Measurements from ENCODE around the gene CYP27C1.
"Not testable (repeated sequence)": the region's sequence is repeated elsewhere in the genome, so short reads cannot be mapped to it uniquely, and the experiment has no call there.

CYP27C1 gene

DNA sequence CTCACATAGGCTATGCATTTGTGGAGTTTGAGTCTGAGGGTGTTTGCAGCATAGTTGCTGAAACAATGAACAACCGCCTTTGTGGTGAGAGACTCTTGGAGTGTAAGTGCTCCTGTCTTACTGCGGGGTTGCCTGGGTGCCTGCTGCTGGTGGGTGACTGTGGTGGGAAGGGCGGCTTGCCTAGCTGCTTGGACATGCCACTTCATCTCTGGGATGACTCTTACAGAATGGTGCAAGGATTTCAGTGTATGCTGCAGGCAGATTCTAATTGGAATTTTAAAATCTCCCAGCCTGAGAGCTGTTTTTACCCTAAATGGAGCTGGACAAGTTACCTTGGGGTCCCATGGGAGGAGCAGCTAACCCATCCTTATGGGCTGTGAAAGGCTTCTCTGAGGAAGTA is 50.1 kb downstream of the CYP27C1 start:
- DNase-seq (ENCODE audit: low read depth) = no peak

DNA sequence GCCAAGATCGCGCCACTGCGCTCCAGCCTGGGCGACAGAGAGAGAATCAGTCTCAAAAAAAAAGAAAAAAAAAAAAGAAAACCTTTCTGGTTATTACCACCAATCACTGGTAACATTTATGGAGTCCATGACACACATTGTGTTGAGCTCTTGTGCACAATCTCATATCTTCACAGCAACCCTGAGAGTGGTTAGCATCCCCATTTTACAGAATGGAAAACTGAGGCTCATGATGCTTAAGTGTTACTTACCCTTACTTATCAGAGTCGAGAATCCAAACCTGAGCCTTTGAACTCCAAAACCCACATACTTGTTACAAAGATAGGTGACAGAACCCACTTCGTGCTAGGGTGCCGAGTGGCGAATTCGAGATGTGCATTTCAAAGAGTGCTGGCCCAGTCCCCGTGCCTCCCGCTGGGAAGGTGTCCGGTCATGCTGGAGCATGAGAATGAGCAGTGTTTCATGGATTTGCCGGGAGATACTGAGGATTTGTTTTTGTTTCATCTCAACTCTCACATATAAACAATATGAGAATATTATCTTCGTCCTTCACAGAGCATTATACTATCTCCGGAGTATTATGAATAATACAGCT is 50.9 kb downstream of the CYP27C1 start:
- no peak for DNase-seq (ENCODE audit: low read depth)

DNA sequence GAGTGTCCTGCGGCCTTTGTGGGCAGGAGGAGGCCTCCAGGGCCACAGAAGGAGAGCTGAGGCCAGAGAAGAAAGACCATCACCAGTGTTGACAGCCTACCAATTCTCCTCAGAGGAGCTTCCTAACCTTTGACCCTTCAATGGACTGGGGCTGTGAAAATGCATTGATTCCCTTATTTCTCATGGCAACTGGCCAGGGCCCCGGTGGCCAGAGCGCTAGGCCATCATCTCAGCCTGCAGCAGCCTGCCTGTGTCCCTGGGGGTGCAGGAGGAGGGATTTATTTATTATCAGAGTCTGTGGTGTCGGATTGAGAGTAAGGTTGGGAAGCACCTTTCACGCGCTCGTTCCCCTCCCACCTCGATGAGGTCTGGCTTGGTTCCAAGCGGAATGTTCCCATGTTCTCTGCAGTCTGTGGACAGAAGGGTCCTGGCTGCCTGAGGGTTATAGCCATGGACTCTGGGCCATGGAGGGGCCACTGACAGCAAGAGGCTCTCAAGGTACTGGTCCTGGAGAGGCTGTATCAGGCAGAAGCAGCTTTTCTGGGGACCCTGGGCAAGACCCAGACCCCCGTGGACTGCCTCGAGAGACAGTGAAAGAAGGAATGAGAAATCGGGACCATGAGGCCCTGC is 53.8 kb downstream of the CYP27C1 start:
- no peak for DNase-seq (ENCODE audit: low read depth)

DNA sequence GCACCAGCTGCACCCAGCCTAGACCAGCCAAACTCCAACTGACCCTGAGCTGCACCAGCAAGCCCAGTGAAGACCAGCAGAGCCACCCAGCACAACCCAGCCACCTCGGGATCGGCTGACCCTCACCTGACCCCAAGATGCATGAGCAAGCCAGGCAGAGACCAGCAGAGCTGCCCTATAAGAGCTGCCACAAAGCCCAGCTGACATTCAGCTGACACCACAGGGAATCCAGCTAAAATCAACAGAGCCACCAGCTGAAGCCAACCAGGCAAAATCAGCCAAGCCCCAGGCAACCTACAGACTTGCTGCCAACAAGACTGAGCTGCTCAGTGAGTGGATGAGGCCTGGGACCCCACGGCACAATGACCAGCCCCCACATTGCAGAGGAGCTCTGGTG is 54.6 kb downstream of the CYP27C1 start:
- DNase-seq (ENCODE audit: low read depth) = no peak

DNA sequence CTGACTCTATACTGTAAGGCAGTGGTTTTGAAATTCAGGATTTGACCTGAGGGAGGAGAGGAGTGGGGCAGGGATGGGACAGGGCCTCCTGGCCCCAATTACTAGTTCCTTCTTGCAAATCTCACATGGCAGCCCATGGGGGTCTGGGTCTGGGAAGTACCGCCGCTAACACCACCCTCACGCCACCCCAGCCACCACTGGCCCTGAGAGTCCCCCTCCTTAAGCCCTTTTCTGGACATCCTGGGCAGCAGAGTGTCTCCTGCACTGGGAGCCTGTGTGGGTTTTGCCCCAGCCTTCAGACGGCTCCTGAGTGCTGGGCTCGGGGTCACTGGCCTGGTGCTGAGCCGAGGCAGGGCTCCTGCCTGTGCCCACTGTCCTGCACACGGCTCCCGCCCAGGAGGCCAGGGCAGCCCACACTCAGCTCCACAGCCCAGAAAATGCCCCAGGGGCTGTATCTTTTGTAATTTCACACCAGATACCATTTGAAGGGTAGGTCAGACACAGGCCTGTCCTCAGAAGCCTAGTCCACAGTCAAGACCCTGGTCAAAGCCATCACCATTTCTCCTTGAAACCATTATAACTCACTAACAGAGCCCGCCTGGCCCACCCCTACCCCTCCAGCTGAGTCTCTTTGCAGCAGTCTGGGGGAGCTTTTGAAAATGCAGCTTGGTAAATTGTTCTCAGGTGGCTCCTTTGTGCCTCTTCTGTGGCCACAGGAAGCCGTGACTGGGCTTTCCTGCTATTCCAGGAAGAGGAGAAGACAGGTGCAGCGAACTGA is 55.1 kb downstream of the CYP27C1 start:
- no peak for DNase-seq (ENCODE audit: low read depth)

DNA sequence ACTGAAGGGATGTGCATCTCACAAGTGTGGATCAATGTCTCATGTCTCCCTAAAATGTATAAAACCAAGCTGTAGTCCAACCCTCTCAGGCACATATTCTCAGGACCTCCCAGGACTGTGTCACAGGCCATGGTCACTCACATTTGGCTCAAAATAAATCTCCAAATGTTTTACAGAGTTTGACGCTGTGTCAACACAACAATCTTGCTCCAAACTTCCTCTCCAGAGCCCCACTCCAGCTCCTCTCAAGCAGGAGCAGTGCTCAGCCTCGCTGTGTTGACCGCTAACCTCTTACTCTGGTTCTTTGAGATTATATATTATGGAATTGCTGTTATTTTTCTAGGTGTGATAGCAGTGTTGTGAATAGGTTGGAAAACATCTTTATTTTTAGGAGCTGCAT is 56.2 kb downstream of the CYP27C1 start:
- DNase-seq (ENCODE audit: low read depth) = no peak

DNA sequence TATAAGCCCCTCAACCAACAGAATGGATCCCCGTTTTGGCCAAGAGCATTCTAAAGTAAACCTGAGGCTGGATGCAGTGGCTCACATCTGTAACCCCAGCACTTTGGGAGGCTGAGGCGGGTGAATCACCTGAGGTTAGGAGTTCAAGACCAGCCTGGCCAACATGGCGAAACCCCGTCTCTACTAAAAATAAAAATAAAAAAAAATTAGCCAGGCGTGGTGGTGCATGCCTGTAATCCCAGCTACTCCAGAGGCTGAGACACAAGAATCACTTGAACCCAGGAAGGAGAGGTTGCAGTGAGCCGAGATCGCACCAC is 57.1 kb downstream of the CYP27C1 start:
- not testable (repeated sequence) for DNase-seq (ENCODE audit: low read depth)

DNA sequence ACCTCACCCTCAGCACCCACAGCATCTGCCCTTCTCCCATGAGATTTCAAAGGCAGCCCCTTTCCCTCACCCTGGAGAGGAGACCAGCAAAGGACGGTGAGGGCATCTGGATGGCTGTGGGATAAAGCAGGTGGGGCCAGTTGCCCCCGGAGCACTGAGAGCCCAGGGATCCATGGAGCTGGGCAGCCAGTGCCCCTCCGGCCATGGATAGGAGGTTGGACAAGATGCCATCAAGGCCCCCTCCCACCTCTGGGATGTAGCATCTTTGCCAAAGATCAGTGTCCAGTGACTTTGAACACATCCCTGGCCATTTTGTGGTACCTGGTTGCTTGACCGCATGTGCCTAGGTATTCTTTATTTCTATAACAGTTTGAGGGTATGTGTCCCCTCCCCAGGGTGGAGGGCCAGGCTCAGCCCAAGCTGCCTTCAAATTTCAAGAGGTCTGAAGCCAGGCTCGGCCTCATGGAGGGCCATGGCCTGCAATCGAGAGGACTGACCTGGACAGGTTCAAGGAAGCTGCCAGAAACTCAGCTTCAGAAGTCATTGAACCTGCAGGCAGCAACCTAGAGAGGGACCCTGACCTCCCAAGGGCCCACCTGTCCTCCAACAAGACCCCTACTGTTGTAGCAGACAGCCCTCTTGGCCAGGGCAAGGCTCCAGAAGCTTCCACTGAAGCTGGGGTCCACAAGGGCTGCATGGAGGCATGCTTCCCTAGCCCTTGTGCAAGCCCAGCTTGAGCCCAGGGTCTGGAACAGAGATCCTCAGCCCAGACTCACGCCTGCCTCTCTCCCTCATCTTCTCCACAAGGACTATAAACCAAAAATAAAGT is 57.6 kb downstream of the CYP27C1 start:
- no peak for DNase-seq (ENCODE audit: low read depth)

DNA sequence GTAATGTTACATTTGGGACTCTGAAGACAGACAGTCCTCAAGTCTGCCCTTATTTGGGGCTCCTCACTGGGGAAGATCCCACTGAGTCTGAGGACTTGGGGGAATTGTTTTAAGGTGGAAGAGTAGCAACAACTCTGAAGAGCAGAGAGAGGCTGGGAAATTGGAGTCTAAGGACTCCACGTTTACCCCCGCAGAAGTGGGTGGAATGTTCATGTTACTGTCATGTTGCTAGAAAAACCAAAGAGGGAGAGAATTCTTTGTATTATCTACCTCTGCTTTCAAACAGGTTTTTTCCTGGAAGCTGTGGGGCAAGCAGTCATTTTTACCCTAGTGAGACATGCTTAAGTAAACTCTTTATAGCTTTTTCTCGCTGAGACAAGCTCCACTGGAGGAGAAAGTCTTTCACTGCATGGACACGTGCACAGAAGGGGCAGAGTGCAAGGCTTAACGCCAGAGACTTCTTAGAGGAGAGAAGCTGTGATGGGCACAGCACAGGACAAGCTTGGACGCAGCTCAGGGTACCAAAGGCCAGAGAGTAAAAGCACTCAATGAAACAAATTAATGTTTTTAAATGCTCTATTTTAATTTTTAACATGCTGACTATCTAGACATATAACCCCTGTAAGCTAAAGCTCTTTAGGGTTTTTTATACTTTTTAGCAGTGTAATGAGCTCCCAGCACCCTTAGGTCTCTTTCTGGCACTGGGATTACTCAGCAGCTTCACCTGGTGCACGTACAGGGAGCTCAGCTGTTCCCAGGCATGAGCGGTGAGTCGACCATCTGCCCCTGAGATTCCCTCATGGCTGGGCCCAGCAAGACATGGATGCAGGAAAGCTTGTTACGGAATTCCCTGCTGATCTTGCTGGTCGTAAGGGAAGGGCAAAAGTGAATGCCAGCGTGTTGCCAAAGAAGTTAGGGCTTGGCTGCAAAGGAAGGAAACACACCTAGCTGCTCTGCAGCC is 58.6 kb downstream of the CYP27C1 start:
- no peak for DNase-seq (ENCODE audit: low read depth)

DNA sequence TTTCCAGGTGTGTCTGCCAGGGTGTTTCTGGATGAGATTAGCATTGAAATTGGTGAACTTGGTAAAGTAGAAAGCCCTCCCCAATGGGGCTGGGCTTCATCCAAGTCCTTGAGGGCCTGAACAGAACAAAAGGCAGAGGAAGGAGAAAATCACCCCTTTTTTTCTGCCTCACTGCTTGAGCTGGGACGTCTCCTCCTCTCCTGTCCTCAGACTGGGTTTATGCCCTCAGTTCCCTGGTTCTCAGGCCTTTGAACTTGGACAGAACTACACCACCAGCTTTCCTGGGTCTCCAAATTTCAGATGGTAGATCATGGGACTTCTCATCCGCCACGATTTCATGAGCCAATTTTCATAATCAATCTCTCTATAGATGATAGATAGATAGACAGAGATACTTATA is 59.4 kb downstream of the CYP27C1 start:
- DNase-seq (ENCODE audit: low read depth) = no peak

DNA sequence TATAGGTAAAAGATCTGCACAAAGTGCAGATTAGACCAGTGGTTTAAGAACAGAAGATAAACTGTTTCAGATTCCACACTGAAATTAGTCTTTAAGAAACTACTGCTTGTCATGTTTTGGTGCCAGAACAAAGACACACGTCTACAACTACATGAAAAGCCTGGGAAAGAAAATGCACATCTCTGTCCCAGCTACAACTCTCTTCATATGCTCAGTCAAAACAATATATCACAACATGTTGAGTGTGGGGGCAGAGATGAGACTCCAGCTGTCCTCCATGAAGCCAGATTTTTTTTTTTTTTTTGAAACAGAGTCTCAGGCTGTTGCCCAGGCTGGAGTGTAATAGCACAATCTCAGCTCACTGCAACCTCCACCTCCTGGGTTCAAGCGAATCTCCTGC is 60.6 kb downstream of the CYP27C1 start:
- DNase-seq (ENCODE audit: low read depth) = no peak

DNA sequence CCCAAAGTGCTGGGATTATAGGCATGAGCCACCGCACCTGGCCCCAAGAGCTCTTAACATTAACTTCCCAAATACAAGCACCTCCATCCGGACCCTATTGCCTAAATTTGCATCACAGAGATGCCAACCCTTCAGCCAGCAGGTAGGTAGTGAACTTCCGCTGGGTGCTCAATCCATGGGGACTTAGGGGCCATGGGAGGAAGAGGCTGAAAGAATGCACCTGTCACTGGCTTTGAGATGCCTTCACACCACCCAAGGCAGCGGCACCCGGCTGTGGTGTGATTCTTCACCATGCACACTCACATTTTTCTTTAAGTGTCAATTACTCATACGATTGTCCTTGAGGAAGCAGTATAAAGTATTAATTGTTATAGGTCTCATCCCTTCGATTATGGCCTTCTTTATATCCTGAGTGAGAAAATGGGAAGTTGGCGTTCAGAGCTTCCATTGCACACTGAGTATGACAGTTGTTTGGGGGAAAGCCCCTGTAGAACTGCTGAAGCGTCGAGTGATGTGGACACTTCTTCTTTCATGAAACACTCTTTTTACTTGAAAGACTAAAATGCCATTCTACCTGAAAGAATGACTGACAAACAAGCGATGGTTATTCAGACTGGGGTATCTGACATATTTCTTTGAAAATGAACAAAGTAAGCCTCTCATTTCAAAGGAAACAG is 61.3 kb downstream of the CYP27C1 start:
- no peak for DNase-seq (ENCODE audit: low read depth)

DNA sequence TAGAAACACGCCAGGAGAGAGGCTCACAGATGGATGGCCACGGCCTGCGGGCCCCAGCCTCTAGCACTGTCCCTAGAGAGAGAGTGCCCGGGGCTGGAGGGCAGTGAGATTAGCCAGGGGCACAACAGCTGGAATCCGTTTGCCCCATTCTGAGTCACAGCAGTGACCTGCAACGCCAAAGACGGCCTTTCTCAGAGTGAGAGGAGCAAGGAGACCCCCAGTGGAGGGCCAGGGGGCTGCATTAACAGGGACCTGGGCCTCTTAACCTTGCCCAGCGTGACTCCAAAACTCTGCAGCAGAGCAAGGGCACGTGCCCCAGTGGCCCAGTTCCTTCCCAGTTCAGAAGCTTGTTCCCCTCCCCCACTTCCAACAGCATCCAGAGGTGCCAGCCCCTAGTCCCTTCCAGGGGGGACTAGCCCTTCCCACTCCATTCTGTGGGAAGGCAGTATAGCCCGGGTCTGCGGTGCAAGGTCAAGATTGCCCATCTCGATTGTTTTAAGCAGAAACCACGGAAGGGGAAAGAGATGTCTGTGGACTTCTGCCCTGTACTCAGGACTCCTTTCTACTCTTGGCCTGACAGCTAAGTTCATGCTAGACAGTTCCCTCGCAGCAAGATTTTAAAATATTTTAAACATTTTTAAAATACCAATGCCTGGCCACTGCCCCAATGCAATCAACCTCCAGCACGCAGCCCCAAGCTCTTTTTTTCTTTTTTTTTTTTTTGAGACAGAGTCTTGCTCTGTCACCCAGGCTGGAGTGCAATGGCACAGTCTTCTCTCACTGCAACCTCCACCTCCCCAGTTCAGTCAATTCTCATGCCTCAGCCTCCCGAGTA is 62.2 kb downstream of the CYP27C1 start:
- DNase-seq (ENCODE audit: low read depth) = no peak

DNA sequence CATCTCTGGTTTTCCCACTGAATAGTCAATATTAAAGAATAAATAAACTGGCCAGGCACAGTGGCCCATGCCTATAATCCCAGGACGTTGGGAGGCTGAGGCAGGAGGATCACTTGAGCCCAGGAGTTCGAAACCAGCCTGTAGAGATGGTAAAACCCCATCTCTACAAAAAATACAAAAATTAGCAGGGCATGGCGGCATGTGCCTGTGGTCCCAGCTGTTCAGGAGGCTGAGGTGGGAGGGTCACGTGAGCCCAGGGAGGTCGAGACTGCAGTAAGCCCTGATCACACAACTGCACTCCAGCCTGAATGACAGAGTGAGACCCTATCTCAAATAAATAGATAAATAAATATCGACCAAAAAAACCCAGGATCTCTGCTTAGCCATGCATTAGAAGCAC is 63.0 kb downstream of the CYP27C1 start:
- DNase-seq (ENCODE audit: low read depth) = no peak

DNA sequence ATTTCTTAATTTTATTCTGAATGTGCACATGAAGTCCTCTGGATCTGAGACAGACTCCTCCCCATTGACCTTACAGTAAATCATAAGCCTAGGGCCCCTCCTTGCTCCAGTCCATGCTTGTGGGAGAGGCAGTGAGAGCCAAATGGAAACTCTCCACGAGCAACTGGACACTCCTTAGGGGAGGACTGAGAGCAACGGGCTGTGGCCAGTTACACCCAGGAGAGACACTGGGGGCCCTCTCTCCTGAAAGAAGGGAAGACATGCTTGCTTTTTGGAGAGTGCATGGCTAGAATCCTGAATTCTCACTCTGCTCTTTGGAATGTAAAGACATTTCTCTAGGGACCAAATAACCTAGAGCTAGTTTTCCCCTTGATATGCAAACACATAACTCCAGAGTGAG is 64.2 kb downstream of the CYP27C1 start:
- peak; percentile 59 for DNase-seq (ENCODE audit: low read depth)

DNA sequence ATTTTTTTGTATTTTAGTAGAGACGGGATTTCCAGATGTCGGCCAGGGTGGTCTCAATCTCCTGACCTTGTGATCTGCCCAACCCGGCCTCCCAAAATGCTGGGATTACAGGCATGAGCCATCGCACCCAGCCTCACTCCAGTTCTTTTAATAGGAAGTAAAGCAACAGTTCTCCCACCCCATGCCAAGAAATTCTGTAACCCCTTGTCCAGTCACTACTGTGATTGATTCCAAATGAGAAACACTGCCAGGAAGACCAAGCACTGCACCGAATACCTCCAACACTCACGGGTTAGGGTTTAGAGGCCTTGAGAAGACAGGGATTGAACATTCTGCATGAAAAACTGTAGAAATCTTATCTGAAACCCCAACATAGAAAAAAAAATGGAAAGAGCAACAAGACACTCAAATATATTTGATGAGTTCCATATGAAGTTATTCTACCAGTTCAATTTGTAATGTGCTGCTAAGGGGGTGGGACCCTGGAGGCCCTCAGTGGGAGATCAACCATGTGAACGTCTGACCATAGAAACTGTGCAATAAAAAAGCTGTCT is 65.0 kb downstream of the CYP27C1 start:
- peak; percentile 71 for DNase-seq (ENCODE audit: low read depth)

DNA sequence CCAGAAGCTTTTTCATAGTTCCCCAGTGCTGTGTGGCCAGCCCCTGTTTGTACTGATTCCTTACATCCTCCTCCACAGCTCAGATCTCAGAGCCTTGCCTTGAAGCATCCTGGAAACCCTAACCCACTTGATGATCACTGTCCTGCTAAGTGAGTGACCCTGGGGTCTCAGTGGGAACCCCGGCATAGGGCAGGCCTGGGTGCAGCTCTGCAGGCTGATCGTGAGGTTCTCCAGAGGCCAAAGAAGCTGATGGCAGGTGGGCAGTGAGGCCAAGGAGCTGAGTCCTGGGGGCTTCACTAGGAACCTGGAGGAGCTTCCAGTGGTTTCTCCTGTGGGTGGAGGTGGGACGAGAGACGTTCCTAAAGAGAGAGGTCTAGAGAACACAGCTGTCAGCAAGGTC is 65.7 kb downstream of the CYP27C1 start:
- DNase-seq (ENCODE audit: low read depth) = no peak

DNA sequence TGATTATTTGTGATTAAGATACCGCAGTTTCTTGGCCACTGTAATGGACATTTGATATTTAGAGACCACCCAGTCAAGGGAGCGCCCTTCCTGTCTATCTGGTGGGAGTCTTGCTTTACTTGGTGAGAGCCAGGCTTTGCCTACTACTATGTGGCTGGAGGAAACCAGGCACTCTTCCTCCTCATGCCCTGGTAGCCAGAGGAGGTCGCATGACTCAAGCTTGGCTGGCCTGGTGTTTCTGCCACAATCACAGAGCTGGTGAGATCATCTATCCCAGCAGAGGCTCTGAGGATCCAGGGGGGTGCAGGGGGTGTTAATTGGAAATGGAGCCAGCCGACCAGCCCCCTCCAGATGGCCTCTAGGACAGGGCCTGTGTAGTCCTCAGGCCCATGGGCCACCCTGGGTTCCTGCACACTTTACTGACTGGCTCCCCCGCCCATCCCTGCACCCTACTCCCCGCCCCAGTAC is 66.4 kb downstream of the CYP27C1 start:
- peak; percentile 48 for DNase-seq (ENCODE audit: low read depth)

DNA sequence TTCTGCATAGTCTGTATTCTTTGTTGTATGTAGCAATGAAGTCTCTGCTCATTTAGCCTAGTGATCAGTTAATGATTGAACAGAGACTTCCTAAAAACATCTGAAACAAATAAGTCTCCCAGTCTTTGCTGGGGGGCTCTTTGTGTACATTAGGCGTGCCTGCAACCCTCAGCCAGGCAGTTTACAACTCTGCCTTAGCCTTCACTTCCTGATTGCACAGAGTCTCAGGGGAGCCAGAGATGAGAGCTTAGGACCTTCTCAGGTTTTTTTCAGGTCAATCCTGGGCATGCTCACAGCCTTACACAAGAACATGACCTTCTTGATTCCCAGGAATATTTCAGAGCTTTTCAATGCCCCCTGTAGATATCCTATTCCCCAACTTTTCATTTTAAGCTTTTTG is 69.1 kb downstream of the CYP27C1 start:
- no peak for DNase-seq (ENCODE audit: low read depth)

DNA sequence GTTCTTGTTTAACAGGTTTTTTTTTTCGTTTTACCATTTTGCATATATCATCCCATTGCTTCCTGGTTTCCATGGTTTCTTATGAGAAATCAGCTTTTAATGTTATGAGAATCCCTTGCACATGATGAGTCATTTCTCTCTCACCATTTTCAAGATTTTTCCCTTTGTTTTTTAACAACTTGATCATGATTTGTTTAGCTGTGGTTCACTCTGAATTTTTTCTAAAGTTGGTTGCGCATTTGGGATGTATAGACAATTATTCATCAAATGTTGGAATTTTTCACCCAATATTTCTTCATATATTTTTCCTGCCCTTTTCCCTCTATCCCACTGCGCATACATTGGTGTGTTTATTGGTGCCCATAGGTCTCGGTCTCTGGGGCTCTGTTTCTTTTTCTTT is 70.7 kb downstream of the CYP27C1 start:
- peak; percentile 59 for DNase-seq (ENCODE audit: low read depth)

Data from fibroblast of the conjunctiva (primary cell).